Epithelial cell of proximal tubule (primary cell): ENCODE results near the gene NCKAP5. TPM values are rescaled to one million over a fixed set of nuclear protein-coding genes. Genes with fewer than 3 reads are reported as not detected.
"Not testable (repeated sequence)": the region's sequence is repeated elsewhere in the genome, so short reads cannot be mapped to it uniquely, and the experiment has no call there.

Source experiments
- DNase-seq: peaks from one replicate; pipeline ENCODE4 v3.0.0-alpha.2; 2011; ENCODE audit warnings: low read depth
- H3K4me3 ChIP-seq: 2 replicates; pipeline ENCODE4 v1.5.1; 2011; ENCODE audit warnings: low read depth, mild to moderate bottlenecking, low read length
- total RNA-seq: library from RNA; depleted of rRNA; stranded (reverse); fragments of >200 nt; gene quantifications from 2 replicates; pipeline ENCODE4 v1.2.3, GENCODE V29; 2015
- TF ChIP-seq, protein P1 (sequence below): conservative IDR thresholded peaks from 2 replicates; pipeline ENCODE4 v1.5.1; 2012; ENCODE audit warnings: low read depth, mild to moderate bottlenecking, low read length

Gene NCKAP5
- total RNA-seq, 1 donor from 2014 or later: 0.69 TPM

DNA sequence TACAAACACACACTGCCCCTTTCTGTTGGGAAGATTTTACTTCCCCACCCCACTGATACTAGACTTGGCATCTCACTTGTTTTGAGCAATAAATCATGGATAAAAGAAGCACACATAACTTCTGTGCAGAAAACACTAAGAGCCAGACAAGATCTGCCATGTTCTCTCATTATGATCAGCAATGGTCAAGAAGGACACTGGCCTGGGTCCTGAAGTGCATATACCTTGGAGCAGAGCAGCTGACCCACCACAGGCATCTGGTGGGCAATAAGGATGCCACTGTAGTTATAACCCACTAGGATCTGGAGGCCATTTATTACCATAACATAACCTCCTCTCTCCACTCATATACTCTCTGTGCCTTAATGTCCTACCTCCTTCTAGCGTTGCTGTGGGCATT lies 338.3 kb downstream of the NCKAP5 start:
- no peak overlapping the region for H3K4me3 ChIP-seq
- DNase-seq: no peak
- TF ChIP-seq, protein P1, sequence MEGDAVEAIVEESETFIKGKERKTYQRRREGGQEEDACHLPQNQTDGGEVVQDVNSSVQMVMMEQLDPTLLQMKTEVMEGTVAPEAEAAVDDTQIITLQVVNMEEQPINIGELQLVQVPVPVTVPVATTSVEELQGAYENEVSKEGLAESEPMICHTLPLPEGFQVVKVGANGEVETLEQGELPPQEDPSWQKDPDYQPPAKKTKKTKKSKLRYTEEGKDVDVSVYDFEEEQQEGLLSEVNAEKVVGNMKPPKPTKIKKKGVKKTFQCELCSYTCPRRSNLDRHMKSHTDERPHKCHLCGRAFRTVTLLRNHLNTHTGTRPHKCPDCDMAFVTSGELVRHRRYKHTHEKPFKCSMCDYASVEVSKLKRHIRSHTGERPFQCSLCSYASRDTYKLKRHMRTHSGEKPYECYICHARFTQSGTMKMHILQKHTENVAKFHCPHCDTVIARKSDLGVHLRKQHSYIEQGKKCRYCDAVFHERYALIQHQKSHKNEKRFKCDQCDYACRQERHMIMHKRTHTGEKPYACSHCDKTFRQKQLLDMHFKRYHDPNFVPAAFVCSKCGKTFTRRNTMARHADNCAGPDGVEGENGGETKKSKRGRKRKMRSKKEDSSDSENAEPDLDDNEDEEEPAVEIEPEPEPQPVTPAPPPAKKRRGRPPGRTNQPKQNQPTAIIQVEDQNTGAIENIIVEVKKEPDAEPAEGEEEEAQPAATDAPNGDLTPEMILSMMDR: no peak

DNA sequence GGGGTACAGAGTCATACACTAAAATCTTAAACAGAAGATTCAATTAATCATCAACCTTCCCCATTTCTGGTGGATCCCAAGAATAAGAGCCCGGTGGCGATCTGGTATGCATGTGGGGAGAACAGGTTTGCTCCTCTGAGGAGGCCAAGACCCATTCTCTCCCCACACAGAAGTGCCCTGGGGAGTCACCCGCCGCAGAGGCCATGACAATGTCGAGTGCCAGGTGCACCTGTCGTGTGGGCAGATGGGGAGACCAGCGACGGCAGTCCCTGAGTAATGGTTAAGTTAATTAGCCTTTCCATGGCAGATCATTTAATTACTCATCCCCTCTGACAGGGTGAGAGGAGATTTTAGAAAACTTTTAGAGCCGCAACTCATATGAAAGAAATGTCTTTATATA lies 345.0 kb downstream of the NCKAP5 start:
- no peak for DNase-seq
- H3K4me3 ChIP-seq: no peak overlapping the region
- TF ChIP-seq, protein P1: no peak

DNA sequence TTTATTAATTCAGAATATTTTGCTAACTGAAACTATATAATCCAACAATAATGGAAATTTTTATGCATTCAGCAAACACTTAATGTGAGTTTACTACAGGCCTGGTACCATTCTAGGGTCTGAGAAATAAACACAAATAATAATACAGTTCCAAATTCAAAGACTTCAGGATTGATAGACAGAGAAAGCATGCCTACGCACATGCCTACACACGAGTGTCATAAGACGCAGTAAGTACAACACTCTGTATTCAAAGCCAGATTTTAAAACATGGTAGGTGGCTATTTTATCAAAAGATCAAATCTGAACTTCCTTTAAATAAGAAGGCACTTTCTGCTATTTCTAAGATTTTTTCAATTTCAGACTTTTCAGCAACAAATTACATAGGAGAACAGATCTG lies 346.9 kb downstream of the NCKAP5 start:
- DNase-seq: no peak
- TF ChIP-seq, protein P1: no peak
- no peak overlapping the region for H3K4me3 ChIP-seq

DNA sequence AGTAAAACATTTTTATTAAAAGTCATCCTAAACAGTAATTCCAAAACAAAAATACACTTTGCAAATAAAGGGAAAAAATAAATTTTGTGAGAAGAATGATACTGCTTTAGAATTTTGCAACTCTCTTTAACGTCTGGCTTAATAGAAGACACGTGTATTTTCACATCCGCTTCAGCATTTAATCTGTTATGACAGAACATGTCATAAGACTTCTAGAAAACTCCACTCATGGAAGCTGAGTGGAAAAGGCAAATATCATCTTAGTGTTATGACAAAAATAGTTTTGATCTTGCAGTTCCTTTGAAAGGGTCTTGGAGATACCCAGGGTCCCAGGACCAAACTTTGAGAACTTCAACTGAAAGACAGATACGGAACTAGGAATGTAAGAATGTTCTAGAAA lies 350.1 kb downstream of the NCKAP5 start:
- TF ChIP-seq, protein P1: no peak
- no peak overlapping the region for H3K4me3 ChIP-seq
- DNase-seq: no peak

DNA sequence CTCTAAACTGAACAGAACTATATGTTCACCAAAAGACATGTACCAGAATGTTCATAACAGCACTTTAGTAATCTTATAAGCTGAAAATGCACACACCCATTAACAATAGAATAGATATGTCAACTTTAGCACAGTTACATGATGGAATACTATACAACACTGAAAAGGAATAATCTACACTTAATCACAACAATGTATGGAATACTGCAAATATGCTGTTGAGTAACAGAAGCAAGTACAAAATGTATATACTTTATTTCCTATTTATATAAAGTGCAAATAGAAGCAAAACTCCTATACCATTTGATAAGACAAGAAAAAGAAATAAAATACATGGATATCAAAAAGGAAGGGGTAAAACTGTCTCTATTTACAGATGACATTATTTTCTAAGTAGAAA lies 352.8 kb downstream of the NCKAP5 start:
- no peak for DNase-seq
- no peak overlapping the region for H3K4me3 ChIP-seq
- TF ChIP-seq, protein P1: no peak

GRCh38 chr2:133213651-133214050 lies 354.6 kb downstream of the NCKAP5 start:
- DNase-seq: no peak

GRCh38 chr2:133209325-133209724 lies 358.9 kb downstream of the NCKAP5 start:
- TF ChIP-seq, protein P1: no peak
- H3K4me3 ChIP-seq: no peak overlapping the region
- DNase-seq: no peak

More at GRCh38 chr2:133213651-133214050, 354.6 kb downstream of the NCKAP5 start:
- no peak overlapping the region for H3K4me3 ChIP-seq
- TF ChIP-seq, protein P1: no peak

DNA sequence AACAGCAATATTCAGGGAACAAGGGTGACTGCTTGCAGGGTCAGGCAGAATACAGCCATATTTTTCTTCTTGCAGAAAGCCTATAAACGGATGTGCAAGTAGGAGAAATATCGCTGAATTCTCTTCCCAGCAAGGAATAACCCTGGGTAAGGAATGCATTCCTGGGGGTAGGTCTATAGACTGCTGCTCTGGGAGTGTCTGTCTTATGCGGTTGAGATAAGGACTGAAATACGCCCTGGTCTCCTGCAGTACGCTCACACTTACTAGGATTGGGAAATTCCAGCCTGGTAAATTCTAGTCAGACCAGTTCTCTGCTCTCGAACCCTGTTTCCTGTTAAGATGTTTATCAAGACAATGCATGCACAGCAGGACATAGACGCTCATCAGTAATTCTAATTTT lies 361.6 kb downstream of the NCKAP5 start:
- DNase-seq: not testable (repeated sequence)

More for the DNA sequence above, 361.6 kb downstream of the NCKAP5 start:
- H3K4me3 ChIP-seq: not testable (repeated sequence)
